ENCODE results near the gene TBC1D14. TPM values are rescaled to one million over a fixed set of nuclear protein-coding genes. Genes with fewer than 3 reads are reported as not detected.

Gene TBC1D14
- total RNA-seq, 1 donor = 39.4 TPM

- H3K4me2 ChIP-seq (ENCODE audit: insufficient read depth, low read length) = no peak overlapping the region
- peak; percentile 57 for DNase-seq (ENCODE audit: insufficient read length, low spot score, missing footprints)
- H4K20me1 ChIP-seq (ENCODE audit: insufficient read depth, low read length) = peaks cover 44% of the 10 kb centered on the region
- H3K9me3 ChIP-seq (ENCODE audit: low read depth, low read length) = no peaks in the 10 kb centered on the region
- H3K79me2 ChIP-seq (ENCODE audit: insufficient read depth, low read length) = peaks cover 60% of the 10 kb centered on the region
- H2AFZ ChIP-seq (ENCODE audit: low read length) = no peak overlapping the region
- H3K27me3 ChIP-seq (ENCODE audit: insufficient read depth, low read length) = no peaks in the 10 kb centered on the region
- H3K4me3 ChIP-seq (ENCODE audit: insufficient read depth, low read length) = no peak overlapping the region
- TF ChIP-seq CTCF (IDR thresholded peaks at IDR 0.05; ENCODE audit: extremely low read depth, low read depth, low read length) = no peak
- H3K36me3 ChIP-seq (ENCODE audit: insufficient read depth, low read length) = peaks cover 16% of the 10 kb centered on the region
- peak overlapping the region; percentile 70 for H3K27ac ChIP-seq (ENCODE audit: low read depth, low read length)
- H3K4me1 ChIP-seq (ENCODE audit: insufficient read depth, low read length) = peaks cover 34% of the 10 kb centered on the region
Observed at GRCh38 chr4:6990661-6991060, 81.0 kb downstream of the TBC1D14 start.

GRCh38 chr4:6991249-6991648 lies 81.6 kb downstream of the TBC1D14 start:
- peak overlapping the region; percentile 70 for H3K27ac ChIP-seq (ENCODE audit: low read depth, low read length)

GRCh38 chr4:6991771-6992557 lies 82.3 kb downstream of the TBC1D14 start:
- TF ChIP-seq CTCF (IDR thresholded peaks at IDR 0.05; ENCODE audit: extremely low read depth, low read depth, low read length) = no peak
- Histone ChIP-seq H3K36me3 (ENCODE audit: insufficient read depth, low read length) (peaks cover 26% of the 10 kb centered on the region), H3K79me2 (ENCODE audit: insufficient read depth, low read length) (peaks cover 60% of the 10 kb centered on the region), H2AFZ (ENCODE audit: low read length) (no peak overlapping the region), H3K4me2 (ENCODE audit: insufficient read depth, low read length) (peak overlapping the region; percentile 68), H3K4me1 (ENCODE audit: insufficient read depth, low read length) (peaks cover 29% of the 10 kb centered on the region), H3K27me3 (ENCODE audit: insufficient read depth, low read length) (no peaks in the 10 kb centered on the region), H3K9me3 (ENCODE audit: low read depth, low read length) (no peaks in the 10 kb centered on the region), H3K27ac (ENCODE audit: low read depth, low read length) (peak overlapping the region; percentile 70), H3K4me3 (ENCODE audit: insufficient read depth, low read length) (peak overlapping the region; percentile 45), H4K20me1 (ENCODE audit: insufficient read depth, low read length) (peaks cover 44% of the 10 kb centered on the region)
- DNase-seq (ENCODE audit: insufficient read length, low spot score, missing footprints) = peak; percentile 95

More at GRCh38 chr4:6991249-6991648, 81.6 kb downstream of the TBC1D14 start:
- H3K79me2 ChIP-seq (ENCODE audit: insufficient read depth, low read length) = peaks cover 60% of the 10 kb centered on the region
- H3K4me2 ChIP-seq (ENCODE audit: insufficient read depth, low read length) = peak overlapping the region; percentile 68
- peak overlapping the region; percentile 45 for H3K4me3 ChIP-seq (ENCODE audit: insufficient read depth, low read length)
- peaks cover 44% of the 10 kb centered on the region for H4K20me1 ChIP-seq (ENCODE audit: insufficient read depth, low read length)
- no peak for TF ChIP-seq CTCF (IDR thresholded peaks at IDR 0.05; ENCODE audit: extremely low read depth, low read depth, low read length)
- H3K9me3 ChIP-seq (ENCODE audit: low read depth, low read length) = no peaks in the 10 kb centered on the region
- H2AFZ ChIP-seq (ENCODE audit: low read length) = no peak overlapping the region
- peaks cover 29% of the 10 kb centered on the region for H3K4me1 ChIP-seq (ENCODE audit: insufficient read depth, low read length)
- no peaks in the 10 kb centered on the region for H3K27me3 ChIP-seq (ENCODE audit: insufficient read depth, low read length)
- H3K36me3 ChIP-seq (ENCODE audit: insufficient read depth, low read length) = peaks cover 18% of the 10 kb centered on the region
- DNase-seq (ENCODE audit: insufficient read length, low spot score, missing footprints) = peak; percentile 27

Measured in osteoblast (primary cell).